GM19023 (cell line): ENCODE measurements around the gene ADGRG1.
"Not testable (repeated sequence)": the region's sequence is repeated elsewhere in the genome, so short reads cannot be mapped to it uniquely, and the experiment has no call there.

ENCODE experiments used
- ATAC-seq: cut with Tn5 transposase; IDR thresholded peaks from one replicate; pipeline ENCODE4 v1.9.1; 2021; ENCODE audit warnings: mild to moderate bottlenecking, moderate library complexity; ENCODE audit not compliant: unreplicated experiment

The ADGRG1 gene

GRCh38 chr16:57696240-57696639 lies 67.8 kb downstream of the ADGRG1 start:
- ATAC-seq: no peak

- ATAC-seq: no peak
Measured at GRCh38 chr16:57697896-57698537, 69.6 kb downstream of the ADGRG1 start.

GRCh38 chr16:57698812-57699405 lies 70.5 kb downstream of the ADGRG1 start:
- no peak for ATAC-seq

- ATAC-seq: no peak
Measured at GRCh38 chr16:57699481-57699880, 71.1 kb downstream of the ADGRG1 start.

GRCh38 chr16:57699899-57700298 lies 71.5 kb downstream of the ADGRG1 start:
- no peak for ATAC-seq

GRCh38 chr16:57700781-57701551 lies 72.5 kb downstream of the ADGRG1 start:
- no peak for ATAC-seq

GRCh38 chr16:57701759-57702371 lies 73.4 kb downstream of the ADGRG1 start:
- no peak for ATAC-seq

GRCh38 chr16:57703416-57704010 lies 75.1 kb downstream of the ADGRG1 start:
- no peak for ATAC-seq

- no peak for ATAC-seq
Measured at GRCh38 chr16:57704011-57704904, 75.8 kb downstream of the ADGRG1 start.

GRCh38 chr16:57704905-57705852 lies 76.7 kb downstream of the ADGRG1 start:
- no peak for ATAC-seq

- ATAC-seq: no peak
Measured at GRCh38 chr16:57706717-57707116, 78.3 kb downstream of the ADGRG1 start.

GRCh38 chr16:57707331-57707730 lies 78.9 kb downstream of the ADGRG1 start:
- ATAC-seq: no peak

GRCh38 chr16:57708168-57708567 lies 79.7 kb downstream of the ADGRG1 start:
- no peak for ATAC-seq

- ATAC-seq: no peak
Measured at GRCh38 chr16:57709663-57710062, 81.2 kb downstream of the ADGRG1 start.

GRCh38 chr16:57711346-57711745 lies 82.9 kb downstream of the ADGRG1 start:
- ATAC-seq: no peak

GRCh38 chr16:57711993-57712392 lies 83.6 kb downstream of the ADGRG1 start:
- no peak for ATAC-seq

GRCh38 chr16:57712569-57712968 lies 84.1 kb downstream of the ADGRG1 start:
- not testable (repeated sequence) for ATAC-seq

- ATAC-seq: no peak
Measured at GRCh38 chr16:57713596-57713995, 85.2 kb downstream of the ADGRG1 start.

GRCh38 chr16:57714047-57714446 lies 85.6 kb downstream of the ADGRG1 start:
- no peak for ATAC-seq
